WTC11 (cell line): ENCODE results near the gene GPR161. TPM values are rescaled to one million over a fixed set of nuclear protein-coding genes. Genes with fewer than 3 reads are reported as not detected.
A peak's percentile ranks its signal among the peaks of the same experiment; 100 is the strongest.

ENCODE experiments used
- ATAC-seq: fragments of 200-7000 bp; cut with Tn5 transposase; 2 replicates; pipeline ENCODE4 v1.10.0; 2021; ENCODE audit warnings: mild to moderate bottlenecking, moderate library complexity
- CTCF ChIA-PET: fragments of 300-600 bp; sonication (Branson Sonifier 250); formaldehyde crosslinking; loops from one replicate; lab custom pipeline; 2021; ENCODE audit warnings: antibody characterized with exemption; lab: Charles Lee
- POLR2A ChIA-PET: fragments of 350-600 bp; sonication (Branson Sonifier 250); formaldehyde crosslinking; loops from one replicate; lab custom pipeline; 2021; ENCODE audit warnings: antibody characterized with exemption; lab: Charles Lee
- DNase-seq: peaks from one replicate; pipeline ENCODE4 v3.0.0; 2021; ENCODE audit warnings: low spot score
- H3K27ac Mint-ChIP-seq: 2 replicates; pipeline ENCODE4 v1.8.0; 2021; ENCODE audit warnings: mixed read lengths
- H3K27me3 Mint-ChIP-seq: 2 replicates; pipeline ENCODE4 v1.8.0; 2021; ENCODE audit warnings: low read depth, mild to moderate bottlenecking, moderate library complexity, mixed read lengths
- H3K36me3 Mint-ChIP-seq: 2 replicates; pipeline ENCODE4 v1.8.0; 2021; ENCODE audit warnings: mixed read lengths
- H3K4me1 Mint-ChIP-seq: 2 replicates; pipeline ENCODE4 v1.8.0; 2022; ENCODE audit warnings: mixed read lengths
- H3K4me3 Mint-ChIP-seq: 2 replicates; pipeline ENCODE4 v1.8.0; 2021; ENCODE audit warnings: mild to moderate bottlenecking, moderate library complexity, mixed read lengths
- H3K9me3 Mint-ChIP-seq: 2 replicates; pipeline ENCODE4 v1.8.0; 2021; ENCODE audit warnings: mixed read lengths
- ESRRA ChIP-seq: sonication (generic); formaldehyde crosslinking; IDR thresholded peaks from 2 replicates; pipeline ENCODE4 v1.8.1; 2022; ENCODE audit warnings: mild to moderate bottlenecking, missing genetic modification reagents, borderline replicate concordance
- NR2C2 ChIP-seq: sonication (generic); formaldehyde crosslinking; IDR thresholded peaks from 2 replicates; pipeline ENCODE4 v1.8.0; 2022; ENCODE audit warnings: mild to moderate bottlenecking, missing genetic modification reagents
- OVOL2 ChIP-seq: fragments of 250-450 bp; sonication (Bioruptor Pico); IDR thresholded peaks from 2 replicates; pipeline ENCODE4 v1.9.0; 2021; ENCODE audit warnings: mild to moderate bottlenecking, borderline replicate concordance
- SMAD3 ChIP-seq: sonication (generic); formaldehyde crosslinking; IDR thresholded peaks from 2 replicates; pipeline ENCODE4 v1.8.0; 2022; ENCODE audit warnings: missing genetic modification reagents, mild to moderate bottlenecking, borderline replicate concordance
- TCF7 ChIP-seq: sonication (generic); formaldehyde crosslinking; IDR thresholded peaks from 2 replicates; pipeline ENCODE4 v1.8.0; 2022; ENCODE audit warnings: mild to moderate bottlenecking, low read depth, missing genetic modification reagents, moderate library complexity
- TEAD4 ChIP-seq: sonication (generic); formaldehyde crosslinking; IDR thresholded peaks from 2 replicates; pipeline ENCODE4 v1.8.0; 2022; ENCODE audit warnings: mild to moderate bottlenecking, missing genetic modification reagents
- TP53 ChIP-seq: sonication (generic); formaldehyde crosslinking; IDR thresholded peaks from 2 replicates; pipeline ENCODE4 v1.8.1; 2023; ENCODE audit warnings: mild to moderate bottlenecking, missing genetic modification reagents
- ZNF219 ChIP-seq: sonication (generic); formaldehyde crosslinking; IDR thresholded peaks from 2 replicates; pipeline ENCODE4 v1.8.0; 2023; ENCODE audit warnings: missing genetic modification reagents, mild to moderate bottlenecking, borderline replicate concordance
- ZNF423 ChIP-seq: fragments of 250-450 bp; sonication (Bioruptor Pico); IDR thresholded peaks from 2 replicates; pipeline ENCODE4 v2.1.2; 2022; ENCODE audit warnings: mild to moderate bottlenecking, moderate library complexity
- ZNF671 ChIP-seq: fragments of 250-450 bp; sonication (Bioruptor Pico); IDR thresholded peaks from 2 replicates; pipeline ENCODE4 v1.8.0; 2021; ENCODE audit warnings: mild to moderate bottlenecking
- total RNA-seq: library from RNA; stranded (reverse); gene quantifications from 3 replicates; pipeline ENCODE4 v1.2.3, GENCODE V29; 2021
- TF ChIP-seq, protein P1 (sequence below): sonication (generic); formaldehyde crosslinking; conservative IDR thresholded peaks from 2 replicates; pipeline ENCODE4 v1.8.1; 2022; ENCODE audit warnings: mild to moderate bottlenecking, missing genetic modification reagents
- TF ChIP-seq, protein P2 (sequence below): sonication (generic); formaldehyde crosslinking; IDR thresholded peaks from 2 replicates; pipeline ENCODE4 v1.8.1; 2023; ENCODE audit warnings: mild to moderate bottlenecking, missing genetic modification reagents, moderate library complexity
- TF ChIP-seq, protein P3 (sequence below): sonication (generic); formaldehyde crosslinking; IDR thresholded peaks from 2 replicates; pipeline ENCODE4 v1.8.0; 2023; ENCODE audit warnings: mild to moderate bottlenecking, missing genetic modification reagents
- TF ChIP-seq, protein P4 (sequence below): fragments of 200-600 bp; IDR thresholded peaks from 2 replicates; pipeline ENCODE4 v1.8.0; 2022; ENCODE audit warnings: antibody characterized with exemption
- TF ChIP-seq, protein P5 (sequence below): sonication (generic); formaldehyde crosslinking; IDR thresholded peaks from 2 replicates; pipeline ENCODE4 v1.8.0; 2022; ENCODE audit warnings: mild to moderate bottlenecking, missing genetic modification reagents
- TF ChIP-seq, protein P6 (sequence below): sonication (generic); formaldehyde crosslinking; IDR thresholded peaks from 2 replicates; pipeline ENCODE4 v1.8.1; 2022; ENCODE audit warnings: low read depth, mild to moderate bottlenecking, moderate library complexity, missing genetic modification reagents, borderline replicate concordance
- TF ChIP-seq, protein P7 (sequence below): sonication (generic); formaldehyde crosslinking; IDR thresholded peaks from 2 replicates; pipeline ENCODE4 v1.8.1; 2023; ENCODE audit warnings: mild to moderate bottlenecking, missing genetic modification reagents, moderate library complexity

GPR161 gene
- total RNA-seq, 1 experiment from 2014 or later: 11.6 TPM

DNA sequence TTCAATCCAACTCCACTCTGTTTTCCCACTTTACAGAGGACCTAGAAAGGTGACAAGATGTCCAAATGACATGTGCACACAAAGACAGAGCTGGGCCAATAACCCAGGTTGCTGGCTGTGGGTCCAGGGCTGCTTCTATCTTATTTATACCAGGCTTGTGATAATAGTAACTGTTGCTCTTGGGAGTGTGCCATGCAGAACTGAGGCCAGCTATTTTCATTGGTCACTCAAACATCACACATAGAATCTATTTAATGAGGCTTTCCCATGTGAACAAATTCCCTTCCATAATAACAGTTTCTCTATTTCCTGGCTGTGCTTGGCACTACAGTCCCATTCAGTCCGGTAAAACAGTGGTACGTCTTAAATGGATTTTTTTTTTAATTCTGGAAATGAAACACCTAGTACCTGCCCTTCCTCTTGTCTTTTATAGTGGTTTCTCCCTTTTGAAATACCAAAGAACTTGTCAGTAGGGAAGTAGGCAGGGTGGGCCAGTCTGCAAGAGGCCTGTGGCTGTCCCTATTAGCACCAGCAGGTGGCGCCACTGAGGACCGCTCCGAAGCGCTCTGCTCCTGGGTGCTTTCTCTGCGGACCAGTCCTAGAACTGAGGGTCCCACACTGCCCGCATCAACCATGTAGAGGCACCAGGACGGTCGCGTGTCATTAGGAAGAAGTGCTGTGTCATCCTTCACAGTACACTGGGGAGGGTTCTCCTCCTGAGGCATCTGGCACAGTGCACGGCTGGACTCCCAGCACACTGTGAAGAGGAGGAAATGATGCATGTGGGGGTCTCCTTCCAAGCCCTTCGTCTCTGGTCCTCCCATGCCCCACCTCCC, 52.1 kb downstream of the GPR161 start:
- peak; percentile 82 for ATAC-seq
- H3K27ac Mint-ChIP-seq: no peak overlapping the region
- POLR2A ChIA-PET: no interaction called here

More for the DNA sequence above, 52.1 kb downstream of the GPR161 start:
- peak; percentile 85 for DNase-seq
- Mint-ChIP-seq H3K36me3 (no peaks in the 10 kb centered on the region), H3K4me1 (peaks cover 3% of the 10 kb centered on the region; the same call in 1 of the 2 replicates), H3K27me3 (no peaks in the 10 kb centered on the region), H3K9me3 (no peaks in the 10 kb centered on the region), H3K4me3 (no peak overlapping the region)
- TF ChIP-seq, protein P1, sequence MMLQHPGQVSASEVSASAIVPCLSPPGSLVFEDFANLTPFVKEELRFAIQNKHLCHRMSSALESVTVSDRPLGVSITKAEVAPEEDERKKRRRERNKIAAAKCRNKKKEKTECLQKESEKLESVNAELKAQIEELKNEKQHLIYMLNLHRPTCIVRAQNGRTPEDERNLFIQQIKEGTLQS (CRISPR knock-in tag): no peak
- no peak for TF ChIP-seq ZNF671 (CRISPR knock-in tag)
- TF ChIP-seq, protein P2, sequence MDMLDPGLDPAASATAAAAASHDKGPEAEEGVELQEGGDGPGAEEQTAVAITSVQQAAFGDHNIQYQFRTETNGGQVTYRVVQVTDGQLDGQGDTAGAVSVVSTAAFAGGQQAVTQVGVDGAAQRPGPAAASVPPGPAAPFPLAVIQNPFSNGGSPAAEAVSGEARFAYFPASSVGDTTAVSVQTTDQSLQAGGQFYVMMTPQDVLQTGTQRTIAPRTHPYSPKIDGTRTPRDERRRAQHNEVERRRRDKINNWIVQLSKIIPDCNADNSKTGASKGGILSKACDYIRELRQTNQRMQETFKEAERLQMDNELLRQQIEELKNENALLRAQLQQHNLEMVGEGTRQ (CRISPR knock-in tag): no peak
- no peak for TF ChIP-seq TCF7 (CRISPR knock-in tag)
- TF ChIP-seq SMAD3: 0 out of 2 replicates have a peak, but pooled peaks have one; percentile 24
- TF ChIP-seq, protein P3, sequence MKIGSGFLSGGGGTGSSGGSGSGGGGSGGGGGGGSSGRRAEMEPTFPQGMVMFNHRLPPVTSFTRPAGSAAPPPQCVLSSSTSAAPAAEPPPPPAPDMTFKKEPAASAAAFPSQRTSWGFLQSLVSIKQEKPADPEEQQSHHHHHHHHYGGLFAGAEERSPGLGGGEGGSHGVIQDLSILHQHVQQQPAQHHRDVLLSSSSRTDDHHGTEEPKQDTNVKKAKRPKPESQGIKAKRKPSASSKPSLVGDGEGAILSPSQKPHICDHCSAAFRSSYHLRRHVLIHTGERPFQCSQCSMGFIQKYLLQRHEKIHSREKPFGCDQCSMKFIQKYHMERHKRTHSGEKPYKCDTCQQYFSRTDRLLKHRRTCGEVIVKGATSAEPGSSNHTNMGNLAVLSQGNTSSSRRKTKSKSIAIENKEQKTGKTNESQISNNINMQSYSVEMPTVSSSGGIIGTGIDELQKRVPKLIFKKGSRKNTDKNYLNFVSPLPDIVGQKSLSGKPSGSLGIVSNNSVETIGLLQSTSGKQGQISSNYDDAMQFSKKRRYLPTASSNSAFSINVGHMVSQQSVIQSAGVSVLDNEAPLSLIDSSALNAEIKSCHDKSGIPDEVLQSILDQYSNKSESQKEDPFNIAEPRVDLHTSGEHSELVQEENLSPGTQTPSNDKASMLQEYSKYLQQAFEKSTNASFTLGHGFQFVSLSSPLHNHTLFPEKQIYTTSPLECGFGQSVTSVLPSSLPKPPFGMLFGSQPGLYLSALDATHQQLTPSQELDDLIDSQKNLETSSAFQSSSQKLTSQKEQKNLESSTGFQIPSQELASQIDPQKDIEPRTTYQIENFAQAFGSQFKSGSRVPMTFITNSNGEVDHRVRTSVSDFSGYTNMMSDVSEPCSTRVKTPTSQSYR: no peak
- TF ChIP-seq TP53 (CRISPR knock-in tag): no peak
- TF ChIP-seq, protein P4, sequence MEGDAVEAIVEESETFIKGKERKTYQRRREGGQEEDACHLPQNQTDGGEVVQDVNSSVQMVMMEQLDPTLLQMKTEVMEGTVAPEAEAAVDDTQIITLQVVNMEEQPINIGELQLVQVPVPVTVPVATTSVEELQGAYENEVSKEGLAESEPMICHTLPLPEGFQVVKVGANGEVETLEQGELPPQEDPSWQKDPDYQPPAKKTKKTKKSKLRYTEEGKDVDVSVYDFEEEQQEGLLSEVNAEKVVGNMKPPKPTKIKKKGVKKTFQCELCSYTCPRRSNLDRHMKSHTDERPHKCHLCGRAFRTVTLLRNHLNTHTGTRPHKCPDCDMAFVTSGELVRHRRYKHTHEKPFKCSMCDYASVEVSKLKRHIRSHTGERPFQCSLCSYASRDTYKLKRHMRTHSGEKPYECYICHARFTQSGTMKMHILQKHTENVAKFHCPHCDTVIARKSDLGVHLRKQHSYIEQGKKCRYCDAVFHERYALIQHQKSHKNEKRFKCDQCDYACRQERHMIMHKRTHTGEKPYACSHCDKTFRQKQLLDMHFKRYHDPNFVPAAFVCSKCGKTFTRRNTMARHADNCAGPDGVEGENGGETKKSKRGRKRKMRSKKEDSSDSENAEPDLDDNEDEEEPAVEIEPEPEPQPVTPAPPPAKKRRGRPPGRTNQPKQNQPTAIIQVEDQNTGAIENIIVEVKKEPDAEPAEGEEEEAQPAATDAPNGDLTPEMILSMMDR: peak; percentile 97
- no peak for TF ChIP-seq ZNF219 (CRISPR knock-in tag)
- TF ChIP-seq NR2C2: no peak
- TF ChIP-seq OVOL2: no peak
- TF ChIP-seq, protein P5, sequence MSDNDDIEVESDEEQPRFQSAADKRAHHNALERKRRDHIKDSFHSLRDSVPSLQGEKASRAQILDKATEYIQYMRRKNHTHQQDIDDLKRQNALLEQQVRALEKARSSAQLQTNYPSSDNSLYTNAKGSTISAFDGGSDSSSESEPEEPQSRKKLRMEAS: no peak
- TF ChIP-seq, protein P6, sequence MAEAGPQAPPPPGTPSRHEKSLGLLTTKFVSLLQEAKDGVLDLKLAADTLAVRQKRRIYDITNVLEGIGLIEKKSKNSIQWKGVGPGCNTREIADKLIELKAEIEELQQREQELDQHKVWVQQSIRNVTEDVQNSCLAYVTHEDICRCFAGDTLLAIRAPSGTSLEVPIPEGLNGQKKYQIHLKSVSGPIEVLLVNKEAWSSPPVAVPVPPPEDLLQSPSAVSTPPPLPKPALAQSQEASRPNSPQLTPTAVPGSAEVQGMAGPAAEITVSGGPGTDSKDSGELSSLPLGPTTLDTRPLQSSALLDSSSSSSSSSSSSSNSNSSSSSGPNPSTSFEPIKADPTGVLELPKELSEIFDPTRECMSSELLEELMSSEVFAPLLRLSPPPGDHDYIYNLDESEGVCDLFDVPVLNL (CRISPR knock-in tag): no peak
- TF ChIP-seq ESRRA (CRISPR knock-in tag): no peak
- TF ChIP-seq TEAD4 (CRISPR knock-in tag): no peak
- TF ChIP-seq, protein P7, sequence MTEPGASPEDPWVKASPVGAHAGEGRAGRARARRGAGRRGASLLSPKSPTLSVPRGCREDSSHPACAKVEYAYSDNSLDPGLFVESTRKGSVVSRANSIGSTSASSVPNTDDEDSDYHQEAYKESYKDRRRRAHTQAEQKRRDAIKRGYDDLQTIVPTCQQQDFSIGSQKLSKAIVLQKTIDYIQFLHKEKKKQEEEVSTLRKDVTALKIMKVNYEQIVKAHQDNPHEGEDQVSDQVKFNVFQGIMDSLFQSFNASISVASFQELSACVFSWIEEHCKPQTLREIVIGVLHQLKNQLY (CRISPR knock-in tag): no peak
- TF ChIP-seq ZNF423 (CRISPR knock-in tag): no peak
- CTCF ChIA-PET: interaction anchor here (0.7 to 2.9 kb wide), 6 partner anchors 8 to 285 kb away, joined by 3 to 49 read pairs (median 4); no protein-coding TSS in a partner anchor
